Activated CD4-positive, alpha-beta T cell treated with anti-CD3 and anti-CD28 coated beads for 36 hours (primary cell): ENCODE measurements around the gene ZNF683. TPM values are rescaled to one million over a fixed set of nuclear protein-coding genes. Genes with fewer than 3 reads are reported as not detected.

Source experiments
- ATAC-seq: fragments of 200-7000 bp; cut with Tn5 transposase; one replicate; pipeline ENCODE4 v1.10.0; 2021; ENCODE audit warnings: mild to moderate bottlenecking, moderate library complexity
- CTCF ChIA-PET: fragments of 350-600 bp; sonication (Branson Sonifier 250); formaldehyde crosslinking; loops from one replicate; lab custom pipeline; 2021; ENCODE audit warnings: antibody characterized with exemption; lab: Charles Lee
- POLR2A ChIA-PET: fragments of 350-600 bp; sonication (Branson Sonifier 250); formaldehyde crosslinking; loops from one replicate; lab custom pipeline; 2021; ENCODE audit warnings: antibody characterized with exemption, inconsistent platforms; lab: Charles Lee
- DNase-seq: peaks from one replicate; pipeline ENCODE4 v3.0.0-alpha.2; 2020
- H3K27ac Mint-ChIP-seq: one replicate; pipeline ENCODE4 v1.8.0; 2021; ENCODE audit warnings: mixed read lengths
- H3K27me3 Mint-ChIP-seq: one replicate; pipeline ENCODE4 v1.8.0; 2021; ENCODE audit warnings: mixed read lengths
- H3K36me3 Mint-ChIP-seq: one replicate; pipeline ENCODE4 v1.8.0; 2021; ENCODE audit warnings: low read depth, mixed read lengths
- H3K4me1 Mint-ChIP-seq: one replicate; pipeline ENCODE4 v1.8.0; 2021; ENCODE audit warnings: mixed read lengths
- H3K4me3 Mint-ChIP-seq: one replicate; pipeline ENCODE4 v1.8.0; 2021; ENCODE audit warnings: mild to moderate bottlenecking, moderate library complexity, mixed read lengths
- H3K9me3 Mint-ChIP-seq: one replicate; pipeline ENCODE4 v1.8.0; 2021; ENCODE audit warnings: low read depth, mixed read lengths
- intact Hi-C, 2 experiments: fragments of 100-400 bp; cut with DNase I in 1 of 2; cut with micrococcal nuclease in 1 of 2; formaldehyde crosslinking; loops; one replicate each; pipeline versions ENCODE4 v1.14.2 to v1.15.1; 2022 to 2024; cut with DNase I, micrococcal nuclease
- total RNA-seq, 2 experiments: library from RNA; stranded (reverse); gene quantifications; one replicate each; pipeline ENCODE4 v1.2.3, GENCODE V29; 2021

ZNF683 gene
- total RNA-seq, 2 experiments from 2014 or later = not detected

- ATAC-seq = peak; percentile 62
- intact Hi-C loops = loop anchor here (1.0 to 5.0 kb wide), 14 partner anchors 15 to 217 kb away; partner anchors contain the start of genes CEP85 (in 1 of the 2), UBXN11 (in 1 of the 2) and ZNF593 (in 1 of the 2)
- peak overlapping the region; percentile 96 for H3K27ac Mint-ChIP-seq
- H3K4me1 Mint-ChIP-seq = peaks cover 51% of the 10 kb centered on the region
- CTCF ChIA-PET = interaction anchor here (0.6 to 12.7 kb wide), 28 partner anchors 12 to 504 kb away, joined by 3 to 399 read pairs (median 4); partner anchors contain the start of genes CATSPER4, CEP85, SH3BGRL3 and UBXN11
- peak overlapping the region; percentile 59 for H3K4me3 Mint-ChIP-seq
- peaks cover 31% of the 10 kb centered on the region for H3K36me3 Mint-ChIP-seq
- H3K9me3 Mint-ChIP-seq = no peaks in the 10 kb centered on the region
- DNase-seq = peak; percentile 97
- POLR2A ChIA-PET = interaction anchor here (1.0 to 1.3 kb wide), 2 partner anchors 37 to 39 kb away, joined by 3 to 8 read pairs; no protein-coding TSS in a partner anchor
- H3K27me3 Mint-ChIP-seq = no peaks in the 10 kb centered on the region
These were observed 51.1 kb downstream of the ZNF683 start for GRCh38 chr1:26321315-26322041.

GRCh38 chr1:26320896-26321295 lies 51.7 kb downstream of the ZNF683 start:
- Mint-ChIP-seq H3K4me3 (peak overlapping the region; percentile 59), H3K9me3 (no peaks in the 10 kb centered on the region), H3K4me1 (peaks cover 56% of the 10 kb centered on the region), H3K27ac (peak overlapping the region; percentile 96), H3K27me3 (no peaks in the 10 kb centered on the region), H3K36me3 (peaks cover 31% of the 10 kb centered on the region)
- POLR2A ChIA-PET = interaction anchor here (1.0 to 3.6 kb wide), 3 partner anchors 36 to 40 kb away, joined by 3 to 16 read pairs (median 8); no protein-coding TSS in a partner anchor
- CTCF ChIA-PET = interaction anchor here (0.8 to 12.7 kb wide), 14 partner anchors 11 to 194 kb away, joined by 3 to 399 read pairs (median 6); partner anchors contain the start of genes CEP85, SH3BGRL3, UBXN11 and ZNF593OS
- peak; percentile 19 for DNase-seq
- no peak for ATAC-seq
- intact Hi-C loops = loop anchor here (1.0 to 5.0 kb wide), 14 partner anchors 14 to 216 kb away; partner anchors contain the start of genes CEP85 (in 1 of the 2), UBXN11 (in 1 of the 2) and ZNF593 (in 1 of the 2)

GRCh38 chr1:26318338-26319064 lies 54.0 kb downstream of the ZNF683 start:
- peaks cover 75% of the 10 kb centered on the region for H3K4me1 Mint-ChIP-seq
- no peaks in the 10 kb centered on the region for H3K9me3 Mint-ChIP-seq
- H3K4me3 Mint-ChIP-seq = peak overlapping the region; percentile 89
- peak overlapping the region; percentile 92 for H3K27ac Mint-ChIP-seq
- DNase-seq (peak; percentile 81), ATAC-seq (peak; percentile 21)
- peaks cover 31% of the 10 kb centered on the region for H3K36me3 Mint-ChIP-seq
- no peaks in the 10 kb centered on the region for H3K27me3 Mint-ChIP-seq
- POLR2A ChIA-PET = interaction anchor here (0.5 to 3.6 kb wide), 10 partner anchors 11 to 758 kb away, joined by 3 to 25 read pairs (median 3); partner anchors contain the start of genes AUNIP, HMGN2, PDIK1L and UBXN11
- intact Hi-C loops = loop anchor here (1.0 to 5.0 kb wide), 4 partner anchors 11 to 281 kb away; partner anchors contain the start of genes HMGN2 (in 1 of the 2) and SH3BGRL3 (in 1 of the 2)
- CTCF ChIA-PET = interaction anchor here (0.7 to 12.7 kb wide), 11 partner anchors 9 to 284 kb away, joined by 3 to 399 read pairs (median 4); partner anchors contain the start of genes CEP85, SH3BGRL3, UBXN11 and ZNF593

GRCh38 chr1:26317612-26318337 lies 54.8 kb downstream of the ZNF683 start, which contains the start of gene CD52:
TSS of gene CD52 (plus strand) at chr1:26317958. CDS start at chr1:26318018, 60 bp downstream.
- H3K4me3 Mint-ChIP-seq = peak within 1 kb of the TSS; percentile 89
- ATAC-seq (peak; percentile 65), DNase-seq (peak; percentile 84)
- intact Hi-C loops = loop anchor here (1.0 to 5.0 kb wide), 3 partner anchors 10 to 280 kb away; partner anchors contain the start of gene HMGN2 (in 1 of the 2)
- POLR2A ChIA-PET = interaction anchor here (0.5 to 3.6 kb wide), 6 partner anchors 10 to 206 kb away, joined by 3 to 25 read pairs (median 5); partner anchors contain the start of genes PDIK1L and UBXN11
- peaks cover 29% of the 10 kb centered on the region for H3K36me3 Mint-ChIP-seq
- no peaks in the 10 kb centered on the region for H3K9me3 Mint-ChIP-seq
- peak within 1 kb of the TSS; percentile 92 for H3K27ac Mint-ChIP-seq
- CTCF ChIA-PET = interaction anchor here (0.7 to 12.7 kb wide), 8 partner anchors 8 to 284 kb away, joined by 3 to 399 read pairs (median 6); partner anchors contain the start of genes CEP85, SH3BGRL3, UBXN11 and ZNF593
- no peaks in the 10 kb centered on the region for H3K27me3 Mint-ChIP-seq
- H3K4me1 Mint-ChIP-seq = peaks cover 71% of the 10 kb centered on the region

GRCh38 chr1:26317146-26317545 lies 55.4 kb downstream of the ZNF683 start:
- Mint-ChIP-seq H3K4me3 (peak overlapping the region; percentile 89), H3K4me1 (peaks cover 68% of the 10 kb centered on the region), H3K27ac (peak overlapping the region; percentile 92), H3K36me3 (peaks cover 24% of the 10 kb centered on the region), H3K27me3 (no peaks in the 10 kb centered on the region), H3K9me3 (no peaks in the 10 kb centered on the region)
- DNase-seq (no peak), ATAC-seq (no peak)
- ChIA-PET CTCF (interaction anchor here (2.1 to 12.7 kb wide), 3 partner anchors 8 to 83 kb away, joined by 13 to 399 read pairs (median 87); partner anchors contain the start of genes CEP85, SH3BGRL3 and UBXN11), POLR2A (interaction anchor here (0.6 to 3.6 kb wide), 3 partner anchors 9 to 144 kb away, joined by 3 to 25 read pairs (median 16); partner anchors contain the start of gene UBXN11)
- intact Hi-C loops = loop anchor here in 1 of 2 experiments (5.0 kb wide), 1 partner anchor 280 kb away; no protein-coding TSS in a partner anchor

GRCh38 chr1:26315874-26316850 lies 56.4 kb downstream of the ZNF683 start:
- H3K27ac Mint-ChIP-seq = peak overlapping the region; percentile 70
- no peaks in the 10 kb centered on the region for H3K27me3 Mint-ChIP-seq
- DNase-seq (no peak), ATAC-seq (no peak)
- intact Hi-C loops = loop anchor here in 1 of 2 experiments (5.0 kb wide), 1 partner anchor 279 kb away; no protein-coding TSS in a partner anchor
- H3K4me3 Mint-ChIP-seq = peak overlapping the region; percentile 17
- H3K9me3 Mint-ChIP-seq = no peaks in the 10 kb centered on the region
- CTCF ChIA-PET = interaction anchor here (0.7 to 12.7 kb wide), 3 partner anchors 7 to 282 kb away, joined by 4 to 399 read pairs (median 87); partner anchors contain the start of genes SH3BGRL3 and UBXN11
- peaks cover 17% of the 10 kb centered on the region for H3K36me3 Mint-ChIP-seq
- POLR2A ChIA-PET = interaction anchor here (0.6 to 3.6 kb wide), 2 partner anchors 8 to 145 kb away, joined by 3 to 25 read pairs; partner anchors contain the start of gene UBXN11
- peaks cover 62% of the 10 kb centered on the region for H3K4me1 Mint-ChIP-seq

- H3K4me1 Mint-ChIP-seq = peaks cover 47% of the 10 kb centered on the region
These were observed 58.0 kb downstream of the ZNF683 start for GRCh38 chr1:26314501-26314900.

More at GRCh38 chr1:26314501-26314900, 58.0 kb downstream of the ZNF683 start:
- DNase-seq (no peak), ATAC-seq (no peak)
- no peak overlapping the region for H3K27ac Mint-ChIP-seq
- no peaks in the 10 kb centered on the region for H3K27me3 Mint-ChIP-seq
- H3K9me3 Mint-ChIP-seq = no peaks in the 10 kb centered on the region
- POLR2A ChIA-PET = interaction anchor here (0.6 to 1.1 kb wide), 4 partner anchors 25 to 153 kb away, joined by 3 to 6 read pairs (median 3); no protein-coding TSS in a partner anchor
- no peak overlapping the region for H3K4me3 Mint-ChIP-seq
- CTCF ChIA-PET = interaction anchor here (0.5 to 12.7 kb wide), 6 partner anchors 10 to 288 kb away, joined by 3 to 399 read pairs (median 4); partner anchors contain the start of gene SH3BGRL3
- peaks cover 8% of the 10 kb centered on the region for H3K36me3 Mint-ChIP-seq
- intact Hi-C loops = no loop called here
